HepG2 (cell line): ENCODE data around the gene LYPD6B.

Source experiments
- HOMEZ ChIP-seq: IDR thresholded peaks from 2 replicates; pipeline ENCODE4 v1.6.1; 2016; ENCODE audit warnings: low read depth
- PRDM15 ChIP-seq: sonication (generic); formaldehyde crosslinking; IDR thresholded peaks from 2 replicates; pipeline ENCODE4 v1.4.0; 2020; ENCODE audit warnings: missing genetic modification reagents
- ZNF552 ChIP-seq: sonication (generic); formaldehyde crosslinking; IDR thresholded peaks from 2 replicates; pipeline ENCODE4 v1.9.0; 2022; ENCODE audit warnings: missing genetic modification reagents, mild to moderate bottlenecking, borderline replicate concordance
- ZNF747 ChIP-seq: sonication (generic); formaldehyde crosslinking; IDR thresholded peaks from 2 replicates; pipeline ENCODE4 v1.8.1; 2023; ENCODE audit warnings: missing genetic modification reagents, mild to moderate bottlenecking, borderline replicate concordance

GRCh38 chr2:149156971-149157740 lies 118.7 kb downstream of the LYPD6B start:
- TF ChIP-seq HOMEZ (CRISPR knock-in tag): no peak
- TF ChIP-seq ZNF747 (CRISPR knock-in tag): no peak
- TF ChIP-seq PRDM15 (CRISPR knock-in tag): no peak
- TF ChIP-seq ZNF552: no peak
